ENCODE data around the gene ZSWIM4.
"Not testable (repeated sequence)": the region's sequence is repeated elsewhere in the genome, so short reads cannot be mapped to it uniquely, and the experiment has no call there.

Gene ZSWIM4

GRCh38 chr19:13790354-13790753 lies 4.9 kb upstream of the ZSWIM4 start:
- H3K4me3 ChIP-seq (ENCODE audit: low read length) = no peak overlapping the region
- no peak for DNase-seq (ENCODE audit: low read depth)
- no peak for TF ChIP-seq CTCF (conservative IDR thresholded peaks at IDR 0.05; ENCODE audit: low read depth, low read length)

GRCh38 chr19:13793317-13793716 lies 1.9 kb upstream of the ZSWIM4 start:
- DNase-seq (ENCODE audit: low read depth); H3K4me3 ChIP-seq (ENCODE audit: low read length): not testable (repeated sequence)

- TF ChIP-seq CTCF (conservative IDR thresholded peaks at IDR 0.05; ENCODE audit: low read depth, low read length) = no peak
- H3K4me3 ChIP-seq (ENCODE audit: low read length) = peak overlapping the region; percentile 89
- peak; percentile 65 for DNase-seq (ENCODE audit: low read depth)
These were observed 866 bp upstream of the ZSWIM4 start for GRCh38 chr19:13794398-13794756.

- no peak for TF ChIP-seq CTCF (conservative IDR thresholded peaks at IDR 0.05; ENCODE audit: low read depth, low read length)
- peak overlapping the region; percentile 80 for H3K4me3 ChIP-seq (ENCODE audit: low read length)
- DNase-seq (ENCODE audit: low read depth) = no peak
These were observed 505 bp downstream of the ZSWIM4 start for GRCh38 chr19:13795595-13796300.

GRCh38 chr19:13796301-13797057 lies 1.2 kb downstream of the ZSWIM4 start:
- peak; percentile 50 for TF ChIP-seq CTCF (conservative IDR thresholded peaks at IDR 0.05; ENCODE audit: low read depth, low read length)
- H3K4me3 ChIP-seq (ENCODE audit: low read length) = peak overlapping the region; percentile 80
- DNase-seq (ENCODE audit: low read depth) = peak; percentile 56

- no peak for DNase-seq (ENCODE audit: low read depth)
- TF ChIP-seq CTCF (conservative IDR thresholded peaks at IDR 0.05; ENCODE audit: low read depth, low read length) = no peak
- peak overlapping the region; percentile 80 for H3K4me3 ChIP-seq (ENCODE audit: low read length)
These were observed 1.8 kb downstream of the ZSWIM4 start for GRCh38 chr19:13797058-13797440.

DNA sequence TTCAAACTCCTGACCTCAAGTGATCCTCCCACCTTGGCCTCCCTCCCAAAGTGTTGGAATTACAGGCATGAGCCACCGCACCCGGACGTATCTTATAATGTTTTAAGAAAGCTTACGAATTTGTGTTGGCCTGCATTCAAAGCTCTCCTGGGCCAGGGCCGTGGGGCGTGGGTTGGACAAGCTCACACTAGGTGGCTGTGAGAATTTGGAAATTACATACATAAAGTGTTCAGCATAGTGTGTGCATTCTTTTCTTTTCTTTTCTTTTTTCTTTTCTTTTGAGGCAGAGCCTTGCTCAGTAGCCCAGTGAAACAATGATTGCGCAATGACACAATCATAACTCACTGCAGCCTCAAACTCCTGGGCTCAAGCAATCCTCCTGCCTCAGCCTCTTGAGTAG lies 2.6 kb downstream of the ZSWIM4 start:
- no peak for DNase-seq (ENCODE audit: low read depth)
- no peak overlapping the region for H3K4me3 ChIP-seq (ENCODE audit: low read length)
- TF ChIP-seq CTCF (conservative IDR thresholded peaks at IDR 0.05; ENCODE audit: low read depth, low read length) = no peak
